ENCODE measurements around the gene MAP3K20. TPM values are rescaled to one million over a fixed set of nuclear protein-coding genes. Genes with fewer than 3 reads are reported as not detected.

MAP3K20 gene
- total RNA-seq, 1 experiment from 2014 or later = 15.2 TPM

DNA sequence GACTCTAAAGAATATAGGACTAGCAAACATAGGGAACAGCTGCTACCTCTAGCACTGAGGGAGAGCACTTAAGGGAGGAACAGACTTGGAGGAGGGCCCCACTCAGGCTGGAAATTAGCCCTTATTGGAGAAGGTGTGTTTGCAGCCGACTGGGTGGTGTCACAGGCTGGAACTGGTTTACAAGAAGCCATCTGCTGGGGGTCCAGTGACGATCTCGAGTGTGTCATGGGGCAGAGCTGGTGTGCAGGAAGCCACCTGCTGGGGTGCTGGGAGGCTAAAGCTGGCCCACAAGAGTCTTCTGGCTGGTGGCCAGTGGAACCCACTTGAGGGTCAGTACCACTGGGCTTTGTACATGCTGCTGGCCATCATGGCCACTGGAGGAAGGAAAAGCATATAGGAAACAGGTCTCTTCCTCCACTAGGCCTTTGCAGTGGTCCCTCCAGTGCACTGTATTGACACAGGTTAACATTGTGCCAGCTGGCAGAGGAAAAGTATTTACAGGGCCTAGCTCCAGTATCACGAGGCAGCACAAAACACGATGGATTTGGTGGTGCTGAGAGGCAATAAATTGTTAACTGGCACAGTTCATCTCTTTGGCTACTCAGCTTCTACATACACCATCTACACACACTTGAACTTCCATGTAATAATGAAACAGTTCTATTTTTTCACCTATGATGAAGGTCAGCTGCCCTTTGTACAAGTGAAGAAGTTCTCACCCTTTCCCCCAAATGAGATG, 43.6 kb downstream of the MAP3K20 start (continued):
- TF ChIP-seq, protein P1, sequence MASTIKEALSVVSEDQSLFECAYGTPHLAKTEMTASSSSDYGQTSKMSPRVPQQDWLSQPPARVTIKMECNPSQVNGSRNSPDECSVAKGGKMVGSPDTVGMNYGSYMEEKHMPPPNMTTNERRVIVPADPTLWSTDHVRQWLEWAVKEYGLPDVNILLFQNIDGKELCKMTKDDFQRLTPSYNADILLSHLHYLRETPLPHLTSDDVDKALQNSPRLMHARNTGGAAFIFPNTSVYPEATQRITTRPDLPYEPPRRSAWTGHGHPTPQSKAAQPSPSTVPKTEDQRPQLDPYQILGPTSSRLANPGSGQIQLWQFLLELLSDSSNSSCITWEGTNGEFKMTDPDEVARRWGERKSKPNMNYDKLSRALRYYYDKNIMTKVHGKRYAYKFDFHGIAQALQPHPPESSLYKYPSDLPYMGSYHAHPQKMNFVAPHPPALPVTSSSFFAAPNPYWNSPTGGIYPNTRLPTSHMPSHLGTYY (CRISPR knock-in tag; IDR thresholded peaks at IDR 0.05) = no peak
- TF ChIP-seq TEAD1 (CRISPR knock-in tag; IDR thresholded peaks at IDR 0.05) (no peak), ETV6 (CRISPR knock-in tag; IDR thresholded peaks at IDR 0.05) (no peak), ZNF121 (CRISPR knock-in tag; IDR thresholded peaks at IDR 0.05) (no peak), ZNF425 (CRISPR knock-in tag; conservative IDR thresholded peaks at IDR 0.05) (no peak), FOXJ3 (CRISPR knock-in tag; IDR thresholded peaks at IDR 0.05; ENCODE audit: borderline replicate concordance) (no peak)

- Mint-ChIP-seq H3K4me1 (peaks cover 8% of the 10 kb centered on the region), H3K27me3 (ENCODE audit: low read depth) (no peaks in the 10 kb centered on the region), H3K9me3 (no peaks in the 10 kb centered on the region), H3K4me3 (no peak overlapping the region), H3K27ac (no peak overlapping the region), H3K36me3 (no peaks in the 10 kb centered on the region)
- ChIA-PET POLR2A (no interaction called here), CTCF (no interaction called here)
- DNase-seq (ENCODE audit: low spot score) (no peak), ATAC-seq (no peak)
- no peak for TF ChIP-seq EMX1 (CRISPR knock-in tag; IDR thresholded peaks at IDR 0.05)
- TF ChIP-seq SMAD4 (CRISPR knock-in tag; IDR thresholded peaks at IDR 0.05) = no peak
- TF ChIP-seq, protein P2, sequence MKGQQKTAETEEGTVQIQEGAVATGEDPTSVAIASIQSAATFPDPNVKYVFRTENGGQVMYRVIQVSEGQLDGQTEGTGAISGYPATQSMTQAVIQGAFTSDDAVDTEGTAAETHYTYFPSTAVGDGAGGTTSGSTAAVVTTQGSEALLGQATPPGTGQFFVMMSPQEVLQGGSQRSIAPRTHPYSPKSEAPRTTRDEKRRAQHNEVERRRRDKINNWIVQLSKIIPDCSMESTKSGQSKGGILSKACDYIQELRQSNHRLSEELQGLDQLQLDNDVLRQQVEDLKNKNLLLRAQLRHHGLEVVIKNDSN (CRISPR knock-in tag; IDR thresholded peaks at IDR 0.05) = no peak
- TF ChIP-seq, protein P3, sequence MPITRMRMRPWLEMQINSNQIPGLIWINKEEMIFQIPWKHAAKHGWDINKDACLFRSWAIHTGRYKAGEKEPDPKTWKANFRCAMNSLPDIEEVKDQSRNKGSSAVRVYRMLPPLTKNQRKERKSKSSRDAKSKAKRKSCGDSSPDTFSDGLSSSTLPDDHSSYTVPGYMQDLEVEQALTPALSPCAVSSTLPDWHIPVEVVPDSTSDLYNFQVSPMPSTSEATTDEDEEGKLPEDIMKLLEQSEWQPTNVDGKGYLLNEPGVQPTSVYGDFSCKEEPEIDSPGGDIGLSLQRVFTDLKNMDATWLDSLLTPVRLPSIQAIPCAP (CRISPR knock-in tag; IDR thresholded peaks at IDR 0.05) = no peak
- TF ChIP-seq ATF6 (CRISPR knock-in tag; IDR thresholded peaks at IDR 0.05) = no peak
- no peak for TF ChIP-seq NFE2L1 (CRISPR knock-in tag; IDR thresholded peaks at IDR 0.05)
- no peak for TF ChIP-seq RELA (CRISPR knock-in tag; IDR thresholded peaks at IDR 0.05; ENCODE audit: borderline replicate concordance)
- TF ChIP-seq IRF2 (CRISPR knock-in tag; IDR thresholded peaks at IDR 0.05; ENCODE audit: borderline replicate concordance, low read depth) = no peak
- no peak for TF ChIP-seq ZNF263 (CRISPR knock-in tag; IDR thresholded peaks at IDR 0.05; ENCODE audit: low read depth)
- no peak for TF ChIP-seq KAT7 (CRISPR knock-in tag; IDR thresholded peaks at IDR 0.05; ENCODE audit: borderline replicate concordance)
- TF ChIP-seq ZNF281 (CRISPR knock-in tag; IDR thresholded peaks at IDR 0.05) = no peak
- TF ChIP-seq MAX (CRISPR knock-in tag; IDR thresholded peaks at IDR 0.05) = no peak
- no peak for TF ChIP-seq TP53 (CRISPR knock-in tag; IDR thresholded peaks at IDR 0.05)
- TF ChIP-seq, protein P4, sequence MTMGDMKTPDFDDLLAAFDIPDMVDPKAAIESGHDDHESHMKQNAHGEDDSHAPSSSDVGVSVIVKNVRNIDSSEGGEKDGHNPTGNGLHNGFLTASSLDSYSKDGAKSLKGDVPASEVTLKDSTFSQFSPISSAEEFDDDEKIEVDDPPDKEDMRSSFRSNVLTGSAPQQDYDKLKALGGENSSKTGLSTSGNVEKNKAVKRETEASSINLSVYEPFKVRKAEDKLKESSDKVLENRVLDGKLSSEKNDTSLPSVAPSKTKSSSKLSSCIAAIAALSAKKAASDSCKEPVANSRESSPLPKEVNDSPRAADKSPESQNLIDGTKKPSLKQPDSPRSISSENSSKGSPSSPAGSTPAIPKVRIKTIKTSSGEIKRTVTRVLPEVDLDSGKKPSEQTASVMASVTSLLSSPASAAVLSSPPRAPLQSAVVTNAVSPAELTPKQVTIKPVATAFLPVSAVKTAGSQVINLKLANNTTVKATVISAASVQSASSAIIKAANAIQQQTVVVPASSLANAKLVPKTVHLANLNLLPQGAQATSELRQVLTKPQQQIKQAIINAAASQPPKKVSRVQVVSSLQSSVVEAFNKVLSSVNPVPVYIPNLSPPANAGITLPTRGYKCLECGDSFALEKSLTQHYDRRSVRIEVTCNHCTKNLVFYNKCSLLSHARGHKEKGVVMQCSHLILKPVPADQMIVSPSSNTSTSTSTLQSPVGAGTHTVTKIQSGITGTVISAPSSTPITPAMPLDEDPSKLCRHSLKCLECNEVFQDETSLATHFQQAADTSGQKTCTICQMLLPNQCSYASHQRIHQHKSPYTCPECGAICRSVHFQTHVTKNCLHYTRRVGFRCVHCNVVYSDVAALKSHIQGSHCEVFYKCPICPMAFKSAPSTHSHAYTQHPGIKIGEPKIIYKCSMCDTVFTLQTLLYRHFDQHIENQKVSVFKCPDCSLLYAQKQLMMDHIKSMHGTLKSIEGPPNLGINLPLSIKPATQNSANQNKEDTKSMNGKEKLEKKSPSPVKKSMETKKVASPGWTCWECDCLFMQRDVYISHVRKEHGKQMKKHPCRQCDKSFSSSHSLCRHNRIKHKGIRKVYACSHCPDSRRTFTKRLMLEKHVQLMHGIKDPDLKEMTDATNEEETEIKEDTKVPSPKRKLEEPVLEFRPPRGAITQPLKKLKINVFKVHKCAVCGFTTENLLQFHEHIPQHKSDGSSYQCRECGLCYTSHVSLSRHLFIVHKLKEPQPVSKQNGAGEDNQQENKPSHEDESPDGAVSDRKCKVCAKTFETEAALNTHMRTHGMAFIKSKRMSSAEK (CRISPR knock-in tag; IDR thresholded peaks at IDR 0.05; ENCODE audit: borderline replicate concordance) = no peak
- TF ChIP-seq CBFB (CRISPR knock-in tag; IDR thresholded peaks at IDR 0.05; ENCODE audit: low read depth) = no peak
These were observed 44.3 kb downstream of the MAP3K20 start for GRCh38 chr2:173119944-173120343.

All from WTC11 (cell line).